A549 (cell line): Measurements from ENCODE around the gene PRAMEF17. TPM values are rescaled to one million over a fixed set of nuclear protein-coding genes. Genes with fewer than 3 reads are reported as not detected.
A peak's percentile ranks its signal among the peaks of the same experiment; 100 is the strongest.
"Not testable (repeated sequence)": the region's sequence is repeated elsewhere in the genome, so short reads cannot be mapped to it uniquely, and the experiment has no call there.

Experiments used
- ATAC-seq, 2 experiments: fragments of 200-7000 bp in 1 of 2; fragments of >200 bp in 1 of 2; cut with Nextera tagmentation in 1 of 2; cut with Tn5 transposase in 1 of 2; 3 replicates each; pipeline versions ENCODE4 v1.8.0 to v1.9.1; 2018 to 2020; ENCODE audit warnings: mild to moderate bottlenecking in 1 of 2, moderate library complexity in 1 of 2
- CTCF ChIA-PET: fragments of 300-600 bp; sonication (Branson Sonifier 250); formaldehyde crosslinking; extraction: SDS; loops from one replicate; lab custom pipeline; 2021; ENCODE audit warnings: antibody characterized with exemption, inconsistent platforms; lab: Yijun Ruan, JAX
- POLR2A ChIA-PET: fragments of 350-600 bp; formaldehyde crosslinking; extraction: SDS; loops from one replicate; lab custom pipeline; 2021; ENCODE audit warnings: antibody characterized with exemption, inconsistent platforms; lab: Yijun Ruan, JAX
- DNase-seq, 2 experiments: peaks; one replicate each; pipeline versions ENCODE4 v3.0.0 to v3.0.0-alpha.2; 2011 to 2016; ENCODE audit warnings: low read depth in 1 of 2, low spot score in 1 of 2
- FAIRE-seq: peaks from 2 replicates; lab custom pipeline; 2011; peaks lifted over from hg19 to GRCh38; lab: Jason Lieb, UNC
- H3K27ac ChIP-seq, 2 experiments: fragments of >200 bp; sonication (Bioruptor Twin); formaldehyde crosslinking; 3 replicates each; pipeline ENCODE4 v1.5.1; 2016 to 2017
- H3K4me1 ChIP-seq: fragments of >200 bp; sonication (Bioruptor Twin); formaldehyde crosslinking; 3 replicates; pipeline ENCODE4 v1.6.1; 2016
- H3K4me2 ChIP-seq: fragments of >200 bp; sonication (Bioruptor Twin); formaldehyde crosslinking; 3 replicates; pipeline ENCODE4 v1.6.1; 2016
- H3K4me3 ChIP-seq: fragments of >200 bp; sonication (Bioruptor Twin); formaldehyde crosslinking; 3 replicates; pipeline ENCODE4 v1.5.1; 2016
- H3K9me3 ChIP-seq: fragments of >200 bp; sonication (Bioruptor Twin); formaldehyde crosslinking; 3 replicates; pipeline ENCODE4 v1.6.1; 2016
- CEBPB ChIP-seq, 2 experiments: fragments of >200 bp in 1 of 2; sonication (Bioruptor Twin) in 1 of 2; formaldehyde crosslinking in 1 of 2; IDR thresholded peaks; 2 replicates each; pipeline ENCODE4 v1.6.1; 2012 to 2016
- CHD4 ChIP-seq: fragments of 200-600 bp; sonication (generic); IDR thresholded peaks from 2 replicates; pipeline ENCODE4 v1.6.1; 2016; ENCODE audit warnings: antibody characterized with exemption, mild to moderate bottlenecking, borderline replicate concordance
- CTCF ChIP-seq: fragments of >200 bp; sonication (Bioruptor Twin); formaldehyde crosslinking; IDR thresholded peaks from 3 replicates; pipeline ENCODE4 v1.5.1; 2016
- EHF ChIP-seq: fragments of 250-450 bp; sonication (Bioruptor Pico); IDR thresholded peaks from 2 replicates; pipeline ENCODE4 v1.5.0; 2020; ENCODE audit warnings: mild to moderate bottlenecking
- FOSL2 ChIP-seq, 2 experiments: fragments of 450-650 bp in 1 of 2; fragments of >200 bp in 1 of 2; sonication (Bioruptor Twin) in 1 of 2; formaldehyde crosslinking; IDR thresholded peaks; 2 replicates each; pipeline versions ENCODE4 v1.5.0 to v1.6.1; 2016 to 2020; ENCODE audit warnings: mild to moderate bottlenecking in 1 of 2, moderate library complexity in 1 of 2
- MAFK ChIP-seq: fragments of 450-650 bp; IDR thresholded peaks from 2 replicates; pipeline ENCODE4 v1.6.1; 2014; ENCODE audit not compliant: partially characterized antibody
- POLR2AphosphoS2 ChIP-seq: conservative IDR thresholded peaks from 2 replicates; pipeline ENCODE4 v1.6.1; 2012; ENCODE audit warnings: low read length, improper control_type of control experiment, inconsistent platforms
- RARB ChIP-seq: fragments of 250-450 bp; sonication (Bioruptor Pico); IDR thresholded peaks from 2 replicates; pipeline ENCODE4 v1.8.0; 2021; ENCODE audit warnings: mild to moderate bottlenecking, moderate library complexity
- RCOR1 ChIP-seq: fragments of 150-350 bp; IDR thresholded peaks from 2 replicates; pipeline ENCODE4 v1.6.1; 2014; ENCODE audit warnings: antibody characterized with exemption, low read length, low read depth
- SREBF2 ChIP-seq: fragments of 450-650 bp; IDR thresholded peaks from 2 replicates; pipeline ENCODE4 v1.6.1; 2014; ENCODE audit warnings: mild to moderate bottlenecking, moderate library complexity
- TFCP2L1 ChIP-seq: fragments of 250-450 bp; sonication (Bioruptor Pico); IDR thresholded peaks from 2 replicates; pipeline ENCODE4 v1.5.0; 2021; ENCODE audit warnings: mild to moderate bottlenecking
- WGBS: methylation state at CpG from one replicate; pipeline ENCODE4 v1.1.6; 2017; ENCODE audit errors: missing lambda C conversion rate; 5-methylcytosine and 5-hydroxymethylcytosine counted together
- polyA plus RNA-seq, 4 experiments: library from polyadenylated mRNA; depleted of rRNA in 3 of 4; stranded (reverse); fragments of >200 nt; fragmentation: RNase III in 1 of 4; extraction: RNeasy Plus Mini Kit Qiagen cat#74134 plus additional on column Dnase treatment in 1 of 4; gene quantifications; 2 replicates in 3 of 4; 3 replicates in 1 of 4; pipeline ENCODE4 v1.2.3, GENCODE V29; 2011 to 2017

The PRAMEF17 gene
- polyA plus RNA-seq, 2 of the 4 experiments (the other 2 are of a cell fraction), result not detected

DNA sequence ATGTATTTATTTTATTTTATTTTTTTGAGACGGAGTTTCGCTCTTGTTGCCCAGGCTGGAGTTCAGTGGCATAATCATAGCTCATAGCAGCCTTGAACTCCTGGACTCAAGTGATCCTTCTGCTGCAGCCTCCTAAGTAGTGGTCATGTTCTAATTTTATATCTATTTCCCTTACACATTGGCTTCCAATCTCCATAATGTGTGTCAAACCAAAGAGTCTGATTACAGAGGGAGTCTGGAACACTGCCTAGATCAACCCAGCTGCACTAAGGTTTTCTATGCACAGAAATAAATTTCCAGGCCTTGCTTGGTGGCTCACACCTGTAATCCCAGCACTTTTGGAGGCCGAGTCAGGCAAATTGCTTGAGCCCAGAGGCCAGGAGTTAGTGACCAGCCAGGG lies 10.4 kb upstream of the PRAMEF17 start:
- ATAC-seq, H3K27ac ChIP-seq, FAIRE-seq, H3K4me2 ChIP-seq, DNase-seq, H3K4me3 ChIP-seq, H3K9me3 ChIP-seq, CTCF ChIA-PET, POLR2A ChIA-PET, H3K4me1 ChIP-seq: not testable (repeated sequence)
- WGBS, result 22% methylated on average over 3 of the region's 3 CpGs

GRCh38 chr1:13380380-13380779 lies 9.1 kb upstream of the PRAMEF17 start:
- CTCF ChIA-PET, result not testable (repeated sequence)

DNA sequence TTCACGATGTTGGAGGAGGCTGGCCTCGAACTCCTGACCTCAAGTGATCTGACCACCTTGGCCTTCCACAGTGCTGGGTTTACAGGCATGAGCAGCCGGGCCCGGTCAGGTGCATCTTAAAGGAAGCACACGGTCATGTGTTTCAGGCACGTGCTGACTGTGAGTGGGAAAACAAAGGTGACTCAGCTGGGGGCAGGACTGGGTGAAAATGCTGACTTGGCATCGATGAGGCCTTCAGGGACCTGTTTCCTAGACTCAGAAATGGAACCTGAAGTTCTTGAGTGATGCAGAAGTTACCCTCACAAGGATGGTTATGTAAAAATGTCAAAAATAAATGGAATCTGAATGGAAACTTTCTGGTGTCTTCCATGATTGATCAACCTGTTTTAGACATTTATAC lies 3.6 kb downstream of the PRAMEF17 start:
- WGBS, result 0% methylated on average over 1 of the region's 7 CpGs
- peak; percentile 71 for TF ChIP-seq MAFK
- H3K27ac ChIP-seq, H3K4me1 ChIP-seq, POLR2A ChIA-PET, CTCF ChIA-PET, H3K4me2 ChIP-seq, DNase-seq, ATAC-seq, H3K4me3 ChIP-seq, FAIRE-seq, H3K9me3 ChIP-seq: not testable (repeated sequence)

More at GRCh38 chr1:13380380-13380779, 9.1 kb upstream of the PRAMEF17 start:
- H3K4me3 ChIP-seq, H3K27ac ChIP-seq, H3K9me3 ChIP-seq, DNase-seq, ATAC-seq, H3K4me2 ChIP-seq, H3K4me1 ChIP-seq, POLR2A ChIA-PET, FAIRE-seq: not testable (repeated sequence)
- 16% methylated on average over 3 of the region's 3 CpGs for WGBS

DNA sequence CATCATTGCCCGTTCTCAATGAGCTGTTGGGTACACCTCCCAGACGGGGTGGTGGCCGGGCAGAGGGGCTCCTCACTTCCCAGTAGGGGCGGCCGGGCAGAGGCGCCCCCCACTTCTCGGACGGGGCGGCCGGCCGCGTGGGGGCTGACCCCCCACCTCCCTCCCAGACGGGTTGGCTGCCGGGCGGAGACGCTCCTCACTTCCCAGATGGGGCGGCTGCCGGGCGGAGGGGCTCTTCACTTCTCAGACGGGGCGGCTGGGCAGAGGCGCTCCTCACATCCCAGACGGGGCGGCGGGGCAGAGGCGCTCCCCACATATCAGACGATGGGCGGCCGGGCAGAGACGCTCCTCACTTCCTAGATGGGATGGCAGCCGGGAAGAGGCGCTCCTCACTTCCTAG lies 5.3 kb downstream of the PRAMEF17 start:
- H3K4me2 ChIP-seq, FAIRE-seq, H3K4me3 ChIP-seq, ATAC-seq, H3K27ac ChIP-seq, CTCF ChIA-PET, POLR2A ChIA-PET, DNase-seq, H3K4me1 ChIP-seq, H3K9me3 ChIP-seq: not testable (repeated sequence)
- 68% methylated on average over 5 of the region's 32 CpGs for WGBS

GRCh38 chr1:13395311-13395710 lies 5.9 kb downstream of the PRAMEF17 start:
- POLR2A ChIA-PET, ATAC-seq, H3K4me1 ChIP-seq, DNase-seq, H3K27ac ChIP-seq, FAIRE-seq, H3K4me3 ChIP-seq, CTCF ChIA-PET, H3K4me2 ChIP-seq, H3K9me3 ChIP-seq: not testable (repeated sequence)
- 48% methylated on average over 5 of the region's 22 CpGs for WGBS

- H3K27ac ChIP-seq, result no peak overlapping the region
- ATAC-seq (no peak), FAIRE-seq (no peak), DNase-seq (no peak)
- no peaks in the 10 kb centered on the region for H3K4me1 ChIP-seq
- H3K9me3 ChIP-seq, result no peaks in the 10 kb centered on the region
- CTCF ChIA-PET, result no interaction called here
- no peak overlapping the region for H3K4me2 ChIP-seq
- 32% methylated on average over 4 of the region's 4 CpGs for WGBS
- POLR2A ChIA-PET, result no interaction called here
- TF ChIP-seq CHD4 (no peak), RCOR1 (no peak), FOSL2 (IDR thresholded peaks at IDR 0.05) (no peak), FOSL2 (CRISPR knock-in tag; IDR thresholded peaks at IDR 0.05) (no peak), SREBF2 (no peak), CTCF (no peak), EHF (CRISPR knock-in tag) (no peak), POLR2AphosphoS2 (no peak), CEBPB (IDR thresholded peaks at IDR 0.05) (no peak), TFCP2L1 (no peak), RARB (no peak)
- TF ChIP-seq, all 56 proteins: peak for 0
- no peak overlapping the region for H3K4me3 ChIP-seq
Observed at GRCh38 chr1:13407811-13408210, 18.4 kb downstream of the PRAMEF17 start.

- H3K4me2 ChIP-seq, H3K4me3 ChIP-seq, H3K4me1 ChIP-seq, H3K27ac ChIP-seq, CTCF ChIA-PET, FAIRE-seq, ATAC-seq, H3K9me3 ChIP-seq, DNase-seq, POLR2A ChIA-PET: not testable (repeated sequence)
- WGBS, result 2% methylated on average over 4 of the region's 4 CpGs
Observed at GRCh38 chr1:13410150-13410549, 20.7 kb downstream of the PRAMEF17 start, which contains the start of gene PRAMEF20. PRAMEF20 (plus strand) TSS chr1:13410450; CDS start chr1:13416355, 5,905 bp downstream.
